Pancreas (tissue), 10 donors: ENCODE data around the gene AFAP1L1. TPM values are rescaled to one million over a fixed set of nuclear protein-coding genes. Genes with fewer than 3 reads are reported as not detected.

Experiments
- ATAC-seq, 4 donors: fragments of 200-7000 bp; cut with Tn5 transposase; one replicate each; pipeline versions ENCODE4 v1.8.0 to v1.9.1; 2020; ENCODE audit warnings: mild to moderate bottlenecking in 4 of 4, moderate library complexity in 4 of 4
- DNase-seq, 6 donors: peaks; one replicate each; pipeline ENCODE4 v3.0.0-alpha.2; 2020
- FAIRE-seq: peaks from 2 replicates; lab custom pipeline; 2012; peaks lifted over from hg19 to GRCh38; lab: Jason Lieb, UNC
- H3K27ac ChIP-seq, 4 donors: fragments of 200-600 bp; sonication (generic); 1 replicate in 3 of 4; 2 replicates in 1 of 4; pipeline versions ENCODE4 v1.5.0 to v1.8.0; 2020
- H3K27me3 ChIP-seq, 4 donors: fragments of 200-600 bp; one replicate each; pipeline ENCODE4 v1.8.0; 2021
- H3K36me3 ChIP-seq, 3 donors: fragments of 200-600 bp; sonication (generic) in 1 of 3; one replicate each; pipeline versions ENCODE4 v1.5.0 to v1.8.0; 2020 to 2021
- H3K4me1 ChIP-seq, 3 donors: fragments of 200-600 bp; one replicate each; pipeline ENCODE4 v1.8.0; 2021
- H3K4me3 ChIP-seq, 4 donors: fragments of 200-600 bp; sonication (generic) in 2 of 4; one replicate each; pipeline versions ENCODE4 v1.5.0 to v1.8.0; 2020 to 2021
- H3K9me3 ChIP-seq, 4 donors: fragments of 200-600 bp; one replicate each; pipeline ENCODE4 v1.8.0; 2021
- CTCF ChIP-seq, 4 donors: fragments of 200-600 bp; sonication (generic) in 3 of 4; IDR thresholded peaks; one replicate each; pipeline versions ENCODE4 v1.5.0 to v1.8.0; 2021; ENCODE audit warnings: antibody characterized with exemption in 4 of 4
- WGBS, 2 donors: extraction: QIAGEN DNeasy Blood & Tissue Kit; methylation state at CpG; one replicate each; pipeline ENCODE4 v1.1.7; 2013; 5-methylcytosine and 5-hydroxymethylcytosine counted together
- intact Hi-C, 3 donors: fragments of 100-400 bp; cut with DNase I; formaldehyde crosslinking; loops; one replicate each; pipeline versions ENCODE4 v1.11.1 to v1.14.2; 2022
- polyA plus RNA-seq, 2 donors: library from polyadenylated mRNA; stranded (reverse); fragments of 200-250 nt; gene quantifications; one replicate each; pipeline ENCODE4 v1.2.3, GENCODE V29; 2013
- total RNA-seq, 6 donors: library from RNA; stranded (reverse); fragmentation: NEBNext Ultra II Directional in 4 of 6; extraction: Animal tissue kit (Norgen Biotek cat#: 25700) in 4 of 6; gene quantifications; one replicate each; pipeline versions ENCODE4 v1.2.1 to v1.2.4, GENCODE V29; 2021 to 2023
- donor health status: healthy with polysubstance abuse.
- donor health status: DM: no; HTN: no; CAD: no; lungs with moderate emphysema.
- donor health status: DM: no; HTN: no; CAD: no.
- donor health status: control.
- donor health status: control.
- donor health status: Bipolar disorder and iron deficiency.
- donor health status: DM: yes; HTN: yes; CAD: no.
- donor health status: DM: no; HTN: no; CAD: no.
- donor health status: DM: no; HTN: no; CAD: no.
- donor health status: DM: yes; HTN: yes; CAD: no.

AFAP1L1 gene
- total and polyA plus RNA-seq, 8 donors, result 0.54 to 2.4 (median 1.2) TPM

- ATAC-seq (no peak), FAIRE-seq (no peak), DNase-seq (no peak)
- H3K27me3 ChIP-seq, result no peaks in the 10 kb centered on the region
- WGBS, 2 donors, result 85 to 93% methylated on average over 12 of the region's 12 CpGs
- intact Hi-C loops, result no loop called here
- H3K36me3 ChIP-seq, result no peaks in the 10 kb centered on the region
- H3K4me1 ChIP-seq, result peaks cover 0 to 5% (median 0%) of the 10 kb centered on the region in 3 donors
- no peak overlapping the region for H3K4me3 ChIP-seq
- TF ChIP-seq CTCF (IDR thresholded peaks at IDR 0.05), result no peak
- H3K9me3 ChIP-seq, result no peaks in the 10 kb centered on the region
- no peak overlapping the region for H3K27ac ChIP-seq
Observed at GRCh38 chr5:149362541-149362940, 90.9 kb downstream of the AFAP1L1 start.

- no peak for FAIRE-seq
- Histone ChIP-seq H3K4me1 (peaks cover 0 to 3% (median 0%) of the 10 kb centered on the region in 3 donors), H3K4me3 (no peak overlapping the region), H3K27me3 (no peaks in the 10 kb centered on the region), H3K9me3 (no peaks in the 10 kb centered on the region), H3K27ac (no peak overlapping the region), H3K36me3 (no peaks in the 10 kb centered on the region)
- intact Hi-C loops, result no loop called here
- no peak for DNase-seq
- no peak for TF ChIP-seq CTCF (IDR thresholded peaks at IDR 0.05)
- ATAC-seq, result no peak
Observed at GRCh38 chr5:149363358-149363757, 91.7 kb downstream of the AFAP1L1 start.

- H3K4me1 ChIP-seq, result no peaks in the 10 kb centered on the region
- H3K36me3 ChIP-seq, result no peaks in the 10 kb centered on the region
- 93 to 96% methylated on average over 9 of the region's 9 CpGs for WGBS, 2 donors
- intact Hi-C loops, result no loop called here
- H3K27me3 ChIP-seq, result no peaks in the 10 kb centered on the region
- FAIRE-seq, result no peak
- DNase-seq, result no peak
- no peaks in the 10 kb centered on the region for H3K9me3 ChIP-seq
- TF ChIP-seq CTCF (IDR thresholded peaks at IDR 0.05), result no peak
- H3K4me3 ChIP-seq, result no peak overlapping the region
- H3K27ac ChIP-seq, result no peak overlapping the region
- no peak for ATAC-seq
Observed at GRCh38 chr5:149363936-149364335, 92.3 kb downstream of the AFAP1L1 start.

GRCh38 chr5:149364719-149365118 lies 93.1 kb downstream of the AFAP1L1 start:
- H3K27ac ChIP-seq, result no peak overlapping the region
- no peaks in the 10 kb centered on the region for H3K27me3 ChIP-seq
- ATAC-seq (no peak), FAIRE-seq (no peak), DNase-seq (no peak)
- intact Hi-C loops, result loop anchor here in 1 of 3 donors (5.0 kb wide), 1 partner anchor 47 kb away; no protein-coding TSS in a partner anchor
- 88 to 100% methylated on average over 2 of the region's 2 CpGs for WGBS, 2 donors
- no peak for TF ChIP-seq CTCF (IDR thresholded peaks at IDR 0.05)
- no peaks in the 10 kb centered on the region for H3K36me3 ChIP-seq
- H3K9me3 ChIP-seq, result no peaks in the 10 kb centered on the region
- no peak overlapping the region for H3K4me3 ChIP-seq
- no peaks in the 10 kb centered on the region for H3K4me1 ChIP-seq

GRCh38 chr5:149365418-149365817 lies 93.8 kb downstream of the AFAP1L1 start:
- intact Hi-C loops, result loop anchor here in 1 of 3 donors (5.0 kb wide), 1 partner anchor 48 kb away; no protein-coding TSS in a partner anchor
- no peak for FAIRE-seq
- 86 to 91% methylated on average over 6 of the region's 6 CpGs for WGBS, 2 donors
- no peak for ATAC-seq
- no peak overlapping the region for H3K27ac ChIP-seq
- no peaks in the 10 kb centered on the region for H3K36me3 ChIP-seq
- DNase-seq, result no peak
- H3K4me1 ChIP-seq, result no peaks in the 10 kb centered on the region
- no peak for TF ChIP-seq CTCF (IDR thresholded peaks at IDR 0.05)
- H3K4me3 ChIP-seq, result no peak overlapping the region
- no peaks in the 10 kb centered on the region for H3K27me3 ChIP-seq
- no peaks in the 10 kb centered on the region for H3K9me3 ChIP-seq
